ENCODE results near the gene STK32C. TPM values are rescaled to one million over a fixed set of nuclear protein-coding genes. Genes with fewer than 3 reads are reported as not detected.
A peak's percentile ranks its signal among the peaks of the same experiment; 100 is the strongest.

The STK32C gene
- total and polyA plus RNA-seq, 8 donors, result 3.3 to 13.2 (median 5.2) TPM

- Histone ChIP-seq H3K4me3 (no peak overlapping the region), H3K27me3 (peaks cover 0 to 3% (median 0%) of the 10 kb centered on the region in 4 donors), H3K4me1 (peaks cover 0 to 3% (median 0%) of the 10 kb centered on the region in 3 donors), H3K27ac (no peak overlapping the region), H3K36me3 (no peaks in the 10 kb centered on the region), H3K9me3 (no peaks in the 10 kb centered on the region)
- FAIRE-seq (no peak), ATAC-seq (no peak), DNase-seq (peak in 2 of 6 donors; percentile 39 to 59)
- TF ChIP-seq, protein P1, sequence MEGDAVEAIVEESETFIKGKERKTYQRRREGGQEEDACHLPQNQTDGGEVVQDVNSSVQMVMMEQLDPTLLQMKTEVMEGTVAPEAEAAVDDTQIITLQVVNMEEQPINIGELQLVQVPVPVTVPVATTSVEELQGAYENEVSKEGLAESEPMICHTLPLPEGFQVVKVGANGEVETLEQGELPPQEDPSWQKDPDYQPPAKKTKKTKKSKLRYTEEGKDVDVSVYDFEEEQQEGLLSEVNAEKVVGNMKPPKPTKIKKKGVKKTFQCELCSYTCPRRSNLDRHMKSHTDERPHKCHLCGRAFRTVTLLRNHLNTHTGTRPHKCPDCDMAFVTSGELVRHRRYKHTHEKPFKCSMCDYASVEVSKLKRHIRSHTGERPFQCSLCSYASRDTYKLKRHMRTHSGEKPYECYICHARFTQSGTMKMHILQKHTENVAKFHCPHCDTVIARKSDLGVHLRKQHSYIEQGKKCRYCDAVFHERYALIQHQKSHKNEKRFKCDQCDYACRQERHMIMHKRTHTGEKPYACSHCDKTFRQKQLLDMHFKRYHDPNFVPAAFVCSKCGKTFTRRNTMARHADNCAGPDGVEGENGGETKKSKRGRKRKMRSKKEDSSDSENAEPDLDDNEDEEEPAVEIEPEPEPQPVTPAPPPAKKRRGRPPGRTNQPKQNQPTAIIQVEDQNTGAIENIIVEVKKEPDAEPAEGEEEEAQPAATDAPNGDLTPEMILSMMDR (IDR thresholded peaks at IDR 0.05), result no peak
- intact Hi-C loops (cut with DNase I), result no loop called here
- WGBS, 2 donors, result 61 to 73% methylated on average over 25 of the region's 25 CpGs
These were observed 125.9 kb downstream of the STK32C start for GRCh38 chr10:132181691-132182425.

- Histone ChIP-seq H3K9me3 (no peaks in the 10 kb centered on the region), H3K27me3 (peaks cover 0 to 3% (median 0%) of the 10 kb centered on the region in 4 donors), H3K4me3 (no peak overlapping the region), H3K27ac (no peak overlapping the region), H3K36me3 (no peaks in the 10 kb centered on the region), H3K4me1 (peaks cover 0 to under 1% (median 0%) of the 10 kb centered on the region in 3 donors)
- FAIRE-seq (no peak), DNase-seq (peak in 1 of 6 donors; percentile 7), ATAC-seq (no peak)
- intact Hi-C loops (cut with DNase I), result no loop called here
- TF ChIP-seq, protein P1 (IDR thresholded peaks at IDR 0.05), result no peak
- 44 to 58% methylated on average over 14 of the region's 14 CpGs for WGBS, 2 donors
These were observed 127.0 kb downstream of the STK32C start for GRCh38 chr10:132180736-132181135.

DNA sequence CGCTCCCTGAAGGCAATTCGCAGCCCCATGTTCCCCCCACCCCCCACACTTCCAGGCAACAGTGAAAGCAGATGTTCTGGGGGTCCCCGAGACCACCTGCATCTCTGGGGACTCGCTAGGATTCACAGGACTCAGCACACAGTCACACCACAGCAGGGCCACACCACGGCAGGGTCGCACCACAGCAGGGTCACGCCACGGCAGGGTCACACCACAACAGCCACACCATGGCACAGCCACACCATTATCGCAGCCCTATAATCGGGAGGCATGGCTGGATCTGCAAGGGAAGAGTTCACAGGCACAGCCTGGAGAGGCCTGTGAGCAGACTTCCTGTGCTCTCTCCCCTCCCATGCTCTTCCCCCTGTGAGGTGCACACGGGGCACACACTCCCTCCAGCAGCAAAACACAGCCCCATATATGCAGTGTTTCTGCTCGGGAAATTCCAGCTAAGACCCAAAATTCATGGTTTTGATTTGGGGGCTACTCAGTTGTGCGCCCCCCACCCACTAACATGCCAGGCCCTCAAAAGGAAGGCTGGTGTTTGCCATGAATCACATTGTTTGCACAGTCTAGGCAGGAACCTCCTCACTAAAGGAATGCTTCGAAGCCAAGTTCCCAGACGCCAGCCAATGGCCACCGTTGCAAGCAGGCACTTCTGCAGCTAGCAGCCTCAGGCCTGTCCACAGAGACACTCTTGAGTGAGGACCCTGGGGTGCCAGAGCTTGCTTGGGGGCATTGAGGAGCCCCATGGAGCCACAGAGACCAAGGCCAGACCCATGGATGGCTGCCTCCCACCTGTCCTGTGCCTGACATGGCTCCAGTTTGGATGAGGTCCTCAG is 128.0 kb downstream of the STK32C start:
- FAIRE-seq, result no peak
- intact Hi-C loops (cut with DNase I), result no loop called here
- peaks cover 0 to 3% (median 0%) of the 10 kb centered on the region in 4 donors for H3K27me3 ChIP-seq
- no peak for ATAC-seq
- H3K9me3 ChIP-seq, result no peaks in the 10 kb centered on the region
- TF ChIP-seq, protein P1 (IDR thresholded peaks at IDR 0.05), result no peak
- DNase-seq, result peak in 1 of 6 donors; percentile 34
- no peak overlapping the region for H3K4me3 ChIP-seq
- H3K36me3 ChIP-seq, result no peaks in the 10 kb centered on the region
- H3K4me1 ChIP-seq, result no peaks in the 10 kb centered on the region
- H3K27ac ChIP-seq, result no peak overlapping the region
- 53 to 61% methylated on average over 16 of the region's 16 CpGs for WGBS, 2 donors

- no peak overlapping the region for H3K4me3 ChIP-seq
- no peaks in the 10 kb centered on the region for H3K36me3 ChIP-seq
- no peaks in the 10 kb centered on the region for H3K9me3 ChIP-seq
- peak in 1 of 6 donors; percentile 28 for DNase-seq
- no peak overlapping the region for H3K27ac ChIP-seq
- WGBS, 2 donors, result 52 to 70% methylated on average over 23 of the region's 23 CpGs
- peaks cover 0 to 3% (median 0%) of the 10 kb centered on the region in 4 donors for H3K27me3 ChIP-seq
- intact Hi-C loops (cut with DNase I), result no loop called here
- no peaks in the 10 kb centered on the region for H3K4me1 ChIP-seq
- ATAC-seq, result no peak
- FAIRE-seq, result no peak
- TF ChIP-seq, protein P1 (IDR thresholded peaks at IDR 0.05), result no peak
These were observed 128.8 kb downstream of the STK32C start for GRCh38 chr10:132178672-132179545.

Data from pancreas (tissue), 10 donors.